Measurements from ENCODE around the gene VEZT.

VEZT gene

GRCh38 chr12:95197636-95198035 is 20.0 kb upstream of the VEZT start:
- TF ChIP-seq BACH2 (CRISPR knock-in tag; IDR thresholded peaks at IDR 0.05; ENCODE audit: borderline replicate concordance) (no peak), TOX (CRISPR knock-in tag; IDR thresholded peaks at IDR 0.05; ENCODE audit: borderline replicate concordance) (no peak), RARB (CRISPR knock-in tag; IDR thresholded peaks at IDR 0.05) (no peak)
- TF ChIP-seq, protein P1, sequence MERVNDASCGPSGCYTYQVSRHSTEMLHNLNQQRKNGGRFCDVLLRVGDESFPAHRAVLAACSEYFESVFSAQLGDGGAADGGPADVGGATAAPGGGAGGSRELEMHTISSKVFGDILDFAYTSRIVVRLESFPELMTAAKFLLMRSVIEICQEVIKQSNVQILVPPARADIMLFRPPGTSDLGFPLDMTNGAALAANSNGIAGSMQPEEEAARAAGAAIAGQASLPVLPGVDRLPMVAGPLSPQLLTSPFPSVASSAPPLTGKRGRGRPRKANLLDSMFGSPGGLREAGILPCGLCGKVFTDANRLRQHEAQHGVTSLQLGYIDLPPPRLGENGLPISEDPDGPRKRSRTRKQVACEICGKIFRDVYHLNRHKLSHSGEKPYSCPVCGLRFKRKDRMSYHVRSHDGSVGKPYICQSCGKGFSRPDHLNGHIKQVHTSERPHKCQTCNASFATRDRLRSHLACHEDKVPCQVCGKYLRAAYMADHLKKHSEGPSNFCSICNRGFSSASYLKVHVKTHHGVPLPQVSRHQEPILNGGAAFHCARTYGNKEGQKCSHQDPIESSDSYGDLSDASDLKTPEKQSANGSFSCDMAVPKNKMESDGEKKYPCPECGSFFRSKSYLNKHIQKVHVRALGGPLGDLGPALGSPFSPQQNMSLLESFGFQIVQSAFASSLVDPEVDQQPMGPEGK (CRISPR knock-in tag; IDR thresholded peaks at IDR 0.05; ENCODE audit: borderline replicate concordance), result no peak
- no peak for ATAC-seq

DNA sequence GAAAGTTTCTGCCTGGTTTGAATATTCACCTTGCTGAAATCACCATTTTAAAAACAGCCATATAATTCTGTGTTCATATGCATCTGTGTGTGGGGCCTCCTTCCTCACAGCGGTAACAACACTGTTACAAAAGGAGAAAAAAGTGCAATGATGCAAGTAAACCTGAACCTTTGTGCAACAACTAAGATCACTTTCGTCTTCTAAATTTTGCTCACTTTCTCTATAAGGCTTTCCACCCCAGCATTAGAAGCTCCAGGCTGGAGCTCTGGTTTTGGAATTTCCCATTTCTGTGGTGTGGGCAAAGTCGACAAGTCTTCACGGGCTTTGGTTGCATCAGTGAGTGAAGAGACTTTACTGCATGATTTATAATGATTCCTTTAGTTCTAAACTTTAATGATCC is 18.7 kb upstream of the VEZT start:
- no peak for ATAC-seq
- TF ChIP-seq, protein P2, sequence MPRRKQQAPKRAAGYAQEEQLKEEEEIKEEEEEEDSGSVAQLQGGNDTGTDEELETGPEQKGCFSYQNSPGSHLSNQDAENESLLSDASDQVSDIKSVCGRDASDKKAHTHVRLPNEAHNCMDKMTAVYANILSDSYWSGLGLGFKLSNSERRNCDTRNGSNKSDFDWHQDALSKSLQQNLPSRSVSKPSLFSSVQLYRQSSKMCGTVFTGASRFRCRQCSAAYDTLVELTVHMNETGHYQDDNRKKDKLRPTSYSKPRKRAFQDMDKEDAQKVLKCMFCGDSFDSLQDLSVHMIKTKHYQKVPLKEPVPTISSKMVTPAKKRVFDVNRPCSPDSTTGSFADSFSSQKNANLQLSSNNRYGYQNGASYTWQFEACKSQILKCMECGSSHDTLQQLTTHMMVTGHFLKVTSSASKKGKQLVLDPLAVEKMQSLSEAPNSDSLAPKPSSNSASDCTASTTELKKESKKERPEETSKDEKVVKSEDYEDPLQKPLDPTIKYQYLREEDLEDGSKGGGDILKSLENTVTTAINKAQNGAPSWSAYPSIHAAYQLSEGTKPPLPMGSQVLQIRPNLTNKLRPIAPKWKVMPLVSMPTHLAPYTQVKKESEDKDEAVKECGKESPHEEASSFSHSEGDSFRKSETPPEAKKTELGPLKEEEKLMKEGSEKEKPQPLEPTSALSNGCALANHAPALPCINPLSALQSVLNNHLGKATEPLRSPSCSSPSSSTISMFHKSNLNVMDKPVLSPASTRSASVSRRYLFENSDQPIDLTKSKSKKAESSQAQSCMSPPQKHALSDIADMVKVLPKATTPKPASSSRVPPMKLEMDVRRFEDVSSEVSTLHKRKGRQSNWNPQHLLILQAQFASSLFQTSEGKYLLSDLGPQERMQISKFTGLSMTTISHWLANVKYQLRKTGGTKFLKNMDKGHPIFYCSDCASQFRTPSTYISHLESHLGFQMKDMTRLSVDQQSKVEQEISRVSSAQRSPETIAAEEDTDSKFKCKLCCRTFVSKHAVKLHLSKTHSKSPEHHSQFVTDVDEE (CRISPR knock-in tag; IDR thresholded peaks at IDR 0.05), result no peak
- TF ChIP-seq TOX (CRISPR knock-in tag; IDR thresholded peaks at IDR 0.05; ENCODE audit: borderline replicate concordance), result no peak

GRCh38 chr12:95200128-95200894 is 17.3 kb upstream of the VEZT start:
- no peak for TF ChIP-seq TCF4 (CRISPR knock-in tag; IDR thresholded peaks at IDR 0.05; ENCODE audit: borderline replicate concordance)
- TF ChIP-seq OSR1 (CRISPR knock-in tag; IDR thresholded peaks at IDR 0.05), result no peak
- no peak for TF ChIP-seq ZFP30 (CRISPR knock-in tag; IDR thresholded peaks at IDR 0.05)
- TF ChIP-seq ISL1 (CRISPR knock-in tag; IDR thresholded peaks at IDR 0.05), result no peak
- no peak for TF ChIP-seq SNAI2 (CRISPR knock-in tag; IDR thresholded peaks at IDR 0.05)
- TF ChIP-seq ZNF70 (CRISPR knock-in tag; IDR thresholded peaks at IDR 0.05), result no peak
- no peak for TF ChIP-seq ESRRG (CRISPR knock-in tag; IDR thresholded peaks at IDR 0.05)
- no peak for TF ChIP-seq ARNTL (CRISPR knock-in tag; IDR thresholded peaks at IDR 0.05; ENCODE audit: borderline replicate concordance, low read depth)
- no peak for TF ChIP-seq ZFP3 (CRISPR knock-in tag; IDR thresholded peaks at IDR 0.05)
- TF ChIP-seq ZNF565 (CRISPR knock-in tag; conservative IDR thresholded peaks at IDR 0.05; ENCODE audit: low read depth), result no peak
- TF ChIP-seq PPARA (CRISPR knock-in tag; IDR thresholded peaks at IDR 0.05; ENCODE audit: borderline replicate concordance), result no peak
- TF ChIP-seq, protein P2 (CRISPR knock-in tag; IDR thresholded peaks at IDR 0.05), result no peak
- TF ChIP-seq RARB (CRISPR knock-in tag; IDR thresholded peaks at IDR 0.05), result no peak
- no peak for TF ChIP-seq TOX (CRISPR knock-in tag; IDR thresholded peaks at IDR 0.05; ENCODE audit: borderline replicate concordance)
- ATAC-seq, result peak; percentile 30; the same call in 2 of the 3 replicates

- no peak for ATAC-seq
- TF ChIP-seq GLIS3 (CRISPR knock-in tag; IDR thresholded peaks at IDR 0.05), result no peak
- no peak for TF ChIP-seq ZNF8 (CRISPR knock-in tag; IDR thresholded peaks at IDR 0.05)
- TF ChIP-seq TOX (CRISPR knock-in tag; IDR thresholded peaks at IDR 0.05; ENCODE audit: borderline replicate concordance), result no peak
- no peak for TF ChIP-seq CSDC2 (CRISPR knock-in tag; IDR thresholded peaks at IDR 0.05)
- TF ChIP-seq, protein P1 (CRISPR knock-in tag; IDR thresholded peaks at IDR 0.05; ENCODE audit: borderline replicate concordance), result no peak
- TF ChIP-seq PPARA (CRISPR knock-in tag; IDR thresholded peaks at IDR 0.05; ENCODE audit: borderline replicate concordance), result no peak
- no peak for TF ChIP-seq CREB5 (CRISPR knock-in tag; IDR thresholded peaks at IDR 0.05; ENCODE audit: low read depth)
- TF ChIP-seq ISL1 (CRISPR knock-in tag; IDR thresholded peaks at IDR 0.05), result no peak
- no peak for TF ChIP-seq OSR1 (CRISPR knock-in tag; IDR thresholded peaks at IDR 0.05)
- TF ChIP-seq, protein P3, sequence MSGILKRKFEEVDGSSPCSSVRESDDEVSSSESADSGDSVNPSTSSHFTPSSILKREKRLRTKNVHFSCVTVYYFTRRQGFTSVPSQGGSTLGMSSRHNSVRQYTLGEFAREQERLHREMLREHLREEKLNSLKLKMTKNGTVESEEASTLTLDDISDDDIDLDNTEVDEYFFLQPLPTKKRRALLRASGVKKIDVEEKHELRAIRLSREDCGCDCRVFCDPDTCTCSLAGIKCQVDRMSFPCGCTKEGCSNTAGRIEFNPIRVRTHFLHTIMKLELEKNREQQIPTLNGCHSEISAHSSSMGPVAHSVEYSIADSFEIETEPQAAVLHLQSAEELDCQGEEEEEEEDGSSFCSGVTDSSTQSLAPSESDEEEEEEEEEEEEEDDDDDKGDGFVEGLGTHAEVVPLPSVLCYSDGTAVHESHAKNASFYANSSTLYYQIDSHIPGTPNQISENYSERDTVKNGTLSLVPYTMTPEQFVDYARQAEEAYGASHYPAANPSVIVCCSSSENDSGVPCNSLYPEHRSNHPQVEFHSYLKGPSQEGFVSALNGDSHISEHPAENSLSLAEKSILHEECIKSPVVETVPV (CRISPR knock-in tag; IDR thresholded peaks at IDR 0.05), result no peak
- TF ChIP-seq RARB (CRISPR knock-in tag; IDR thresholded peaks at IDR 0.05), result no peak
Measured at GRCh38 chr12:95201056-95201670, 16.4 kb upstream of the VEZT start.

Measured in SK-N-SH treated with all-trans-retinoic acid at 6 μM for 48 hours (cell line).